HG02759 (cell line): ENCODE results near the gene MBNL2.
"Not testable (repeated sequence)": the region's sequence is repeated elsewhere in the genome, so short reads cannot be mapped to it uniquely, and the experiment has no call there.

Experiments used
- ATAC-seq: cut with Tn5 transposase; IDR thresholded peaks from one replicate; pipeline ENCODE4 v1.9.1; 2021; ENCODE audit warnings: mild to moderate bottlenecking, moderate library complexity; ENCODE audit not compliant: unreplicated experiment

Gene MBNL2

DNA sequence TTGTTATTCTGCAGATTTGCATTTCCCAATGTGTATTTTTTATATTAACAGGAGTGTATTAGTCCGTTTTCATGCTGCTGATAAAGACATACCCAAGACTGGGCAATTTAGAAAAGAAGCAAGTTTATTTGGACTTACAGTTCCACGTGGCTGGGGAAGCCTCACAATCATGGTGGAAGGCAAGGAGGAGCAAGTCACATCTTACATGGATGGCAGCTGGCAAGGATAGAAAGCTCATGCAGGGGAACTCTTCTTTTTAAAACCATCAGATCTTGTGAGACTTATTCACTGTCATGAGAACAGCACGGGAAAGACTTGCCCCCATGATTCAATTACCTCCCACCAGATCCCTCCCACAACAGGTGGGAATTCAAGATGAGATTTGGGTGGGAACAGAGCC, 14.9 kb upstream of the MBNL2 start:
- ATAC-seq: not testable (repeated sequence)

GRCh38 chr13:97211300-97211699, 10.8 kb upstream of the MBNL2 start:
- no peak for ATAC-seq

DNA sequence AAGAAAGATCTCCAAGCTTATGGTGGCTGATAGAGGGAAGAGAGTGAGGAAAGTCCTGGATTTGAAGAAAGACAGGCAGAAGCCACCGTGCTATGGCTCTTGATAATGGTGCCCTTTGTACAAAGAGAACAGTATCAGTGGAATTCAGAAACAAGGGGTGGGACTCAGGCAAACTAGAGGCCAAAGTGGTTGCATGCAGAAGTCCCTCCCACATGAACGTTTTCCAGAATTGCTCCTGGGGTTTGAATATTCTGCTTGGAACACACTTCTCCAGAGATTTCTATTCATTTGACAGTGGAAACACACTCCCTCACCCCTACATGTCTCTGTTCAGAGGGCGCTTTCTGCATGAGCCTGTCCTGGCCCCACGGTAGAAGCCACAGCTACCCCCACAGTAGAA, 10.1 kb upstream of the MBNL2 start:
- no peak for ATAC-seq

- peak; percentile 41 for ATAC-seq
These were observed 9.5 kb upstream of the MBNL2 start for GRCh38 chr13:97212601-97213040.

DNA sequence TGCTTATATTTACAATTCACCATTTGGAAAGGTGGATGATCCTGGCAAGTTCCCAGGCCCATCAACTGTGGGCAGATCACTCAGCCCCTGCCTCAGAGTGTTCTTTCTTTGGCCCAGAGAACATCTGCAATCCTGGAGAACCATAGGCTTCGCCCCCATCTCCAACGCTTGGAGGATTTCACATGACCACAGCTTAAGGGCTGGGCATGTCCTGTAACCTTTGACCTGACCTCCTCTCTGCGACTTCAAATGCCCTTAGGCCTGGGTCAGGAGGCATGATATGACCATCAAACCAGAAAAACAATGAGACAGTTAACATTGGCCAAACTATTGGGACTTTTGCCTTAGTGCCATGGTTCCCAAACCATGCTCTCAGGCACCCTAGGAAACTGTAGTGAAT, 7.2 kb upstream of the MBNL2 start:
- ATAC-seq: peak; percentile 10

- ATAC-seq: peak; percentile 51
These were observed 6.8 kb upstream of the MBNL2 start for GRCh38 chr13:97215325-97215724.

DNA sequence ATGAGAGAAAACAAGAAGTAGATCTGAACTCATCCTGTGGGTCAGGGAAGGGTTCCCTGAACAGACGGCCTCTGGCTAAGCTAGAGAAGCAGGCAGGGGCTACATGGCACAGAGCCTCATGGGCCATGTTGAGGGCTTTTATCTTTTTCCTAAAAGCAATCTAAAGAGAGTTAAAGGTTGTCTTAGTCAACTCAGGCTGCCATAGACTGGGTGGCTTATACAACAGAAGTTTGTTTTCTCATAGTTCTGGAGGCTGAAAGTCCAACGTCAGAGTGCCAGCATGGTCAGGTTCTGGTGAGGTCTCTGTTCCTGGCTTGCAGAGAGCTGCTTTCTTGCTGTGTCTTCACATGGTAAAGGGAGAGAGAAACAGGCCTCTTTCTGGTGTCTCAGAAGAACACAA, 2.9 kb upstream of the MBNL2 start:
- ATAC-seq: no peak

GRCh38 chr13:97220151-97220900, 1.8 kb upstream of the MBNL2 start:
- no peak for ATAC-seq

DNA sequence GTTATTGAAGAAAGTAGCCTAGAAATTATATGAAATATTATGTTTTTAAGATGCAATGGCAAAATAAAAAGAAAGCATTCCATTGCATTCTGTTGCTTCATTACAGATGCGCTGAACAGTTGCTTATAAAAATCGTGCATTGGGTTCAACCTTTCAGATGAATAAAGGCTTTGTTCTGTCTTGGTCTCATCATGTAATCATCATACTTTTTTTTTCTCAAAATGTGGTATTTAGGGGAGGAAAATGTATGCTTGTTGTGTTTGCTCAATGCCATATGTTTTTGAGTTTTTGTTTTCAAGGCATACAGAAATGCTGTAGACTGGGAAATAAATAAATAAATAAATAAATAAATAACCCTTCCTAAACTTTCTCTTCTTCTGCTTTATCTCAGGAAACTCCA, 1.1 kb upstream of the MBNL2 start:
- ATAC-seq: no peak

- ATAC-seq: no peak
These were observed 667 bp upstream of the MBNL2 start for GRCh38 chr13:97221466-97221865.

DNA sequence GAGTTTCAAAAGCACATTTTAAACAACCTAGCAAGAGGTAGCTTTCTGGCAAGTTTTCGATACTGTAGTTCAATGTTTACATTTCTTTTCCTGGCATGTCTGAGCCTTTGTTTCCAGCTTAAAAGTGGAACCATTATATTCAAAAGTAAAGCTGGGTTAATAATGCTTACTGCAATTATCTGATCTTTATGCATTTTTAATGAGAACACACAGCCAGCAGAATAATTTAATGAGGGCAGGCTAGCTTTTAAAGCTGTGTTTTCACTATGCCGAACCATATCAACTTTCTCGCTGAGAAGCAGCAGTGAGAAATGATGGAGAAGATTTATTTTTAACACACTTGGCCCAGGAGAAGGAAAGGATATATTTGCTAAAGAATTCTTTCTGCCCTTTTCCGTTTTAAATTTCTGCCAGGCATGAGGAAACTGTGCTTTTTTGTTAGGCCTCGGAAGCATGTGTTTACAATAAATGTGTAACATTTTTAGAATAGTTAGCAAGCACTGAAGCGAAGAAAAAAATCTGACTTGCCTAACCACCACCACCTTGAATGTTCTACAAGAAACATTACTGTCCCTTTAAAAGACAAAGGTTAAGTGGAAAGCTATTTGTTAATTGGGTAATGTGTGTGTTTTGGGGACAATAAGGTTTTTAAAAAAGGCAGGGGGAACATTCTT, 1.0 kb downstream of the MBNL2 start:
- ATAC-seq: no peak

DNA sequence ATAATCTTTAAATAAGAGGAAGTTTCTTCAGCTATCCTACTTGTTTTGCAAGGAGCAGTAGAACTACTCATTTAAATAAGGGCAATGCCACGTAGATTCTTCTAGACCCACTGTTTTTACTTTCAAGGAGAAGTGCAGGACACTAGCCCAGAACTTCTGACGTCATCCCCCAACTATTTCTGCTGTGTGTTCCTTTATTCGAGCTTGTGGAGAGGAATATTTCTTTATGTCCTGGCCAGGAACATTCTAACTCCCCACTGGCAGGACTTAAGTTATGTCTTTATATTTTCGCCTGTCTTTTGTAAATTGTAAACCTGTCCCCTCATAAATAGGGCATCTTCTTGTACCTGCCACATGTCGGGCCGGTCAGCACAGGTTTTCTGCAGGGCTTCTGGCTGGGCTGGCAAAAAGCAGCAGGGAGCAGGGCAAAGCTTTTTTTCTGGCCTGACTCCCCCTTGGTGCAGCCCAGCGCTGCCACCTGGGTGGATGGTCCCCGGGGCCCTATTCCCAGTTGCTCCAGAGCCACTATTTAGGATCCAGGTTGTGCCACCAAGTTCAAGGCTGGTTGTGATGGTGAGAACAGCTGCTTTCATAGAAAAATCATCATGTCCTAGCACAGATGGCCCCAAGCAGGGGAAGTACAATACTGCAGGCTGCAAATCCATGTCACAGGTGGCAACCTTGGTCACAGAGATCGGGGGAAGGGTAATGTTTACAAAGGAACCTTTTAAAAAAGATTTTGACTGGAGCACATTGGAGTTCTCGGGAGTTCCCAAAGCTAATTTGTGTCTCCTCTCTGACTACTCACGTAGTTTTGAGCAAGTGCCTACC, 1.8 kb downstream of the MBNL2 start:
- no peak for ATAC-seq

DNA sequence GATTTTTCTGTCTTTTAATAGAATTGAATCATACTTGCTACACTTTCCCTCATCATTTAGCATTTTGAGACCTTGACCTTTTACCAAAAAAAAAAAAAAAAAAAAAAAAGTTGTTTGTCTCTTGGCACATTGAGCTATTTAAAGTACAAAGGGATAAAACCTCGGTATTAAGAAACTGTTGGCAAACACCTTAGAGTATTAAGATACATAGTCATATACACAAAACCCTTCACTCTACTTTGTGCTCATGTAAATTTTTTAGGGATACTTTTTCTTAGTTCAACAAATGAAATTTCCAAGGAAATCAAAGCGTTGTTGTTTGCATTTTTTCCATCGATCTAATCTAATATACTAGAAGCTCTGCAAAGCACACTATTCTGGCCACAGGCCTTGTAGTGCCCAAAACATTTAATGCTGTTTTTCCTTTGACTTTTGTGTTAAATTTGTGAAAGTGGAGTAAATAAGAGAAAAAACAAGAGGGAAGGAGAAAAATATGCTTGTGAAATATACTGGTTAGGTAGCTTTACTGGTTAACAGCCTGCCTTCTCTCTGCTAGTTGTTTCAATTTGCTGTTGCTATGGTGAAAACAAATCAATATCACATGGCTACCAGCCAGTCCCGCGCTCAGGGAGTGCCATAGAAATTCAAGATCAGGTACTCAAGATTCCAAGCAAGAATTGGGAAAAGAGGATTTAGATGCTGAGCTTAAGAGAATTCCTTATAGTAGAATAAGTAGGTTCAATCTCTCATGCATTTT, 2.6 kb downstream of the MBNL2 start:
- ATAC-seq: no peak

GRCh38 chr13:97225533-97225932, 3.4 kb downstream of the MBNL2 start:
- ATAC-seq: no peak

DNA sequence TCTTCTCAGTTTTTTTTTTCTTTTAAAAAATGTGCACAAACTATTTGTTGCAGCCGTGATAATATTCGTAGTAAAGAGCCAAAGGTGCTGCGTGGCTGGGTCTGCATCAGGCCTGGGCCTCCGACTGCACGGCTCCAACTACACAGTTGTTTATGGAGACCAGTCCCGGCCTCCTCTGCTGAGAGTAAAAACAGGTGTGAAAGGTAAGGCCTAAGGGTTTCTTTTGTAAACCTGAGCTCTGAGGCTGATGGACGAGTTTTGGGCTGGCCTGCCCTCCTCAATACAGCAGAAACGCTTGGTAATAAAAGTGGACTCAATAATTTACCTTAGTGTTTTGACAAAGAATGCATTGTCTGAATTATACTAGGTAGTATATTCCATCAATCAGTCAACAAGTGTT, 3.9 kb downstream of the MBNL2 start:
- no peak for ATAC-seq

DNA sequence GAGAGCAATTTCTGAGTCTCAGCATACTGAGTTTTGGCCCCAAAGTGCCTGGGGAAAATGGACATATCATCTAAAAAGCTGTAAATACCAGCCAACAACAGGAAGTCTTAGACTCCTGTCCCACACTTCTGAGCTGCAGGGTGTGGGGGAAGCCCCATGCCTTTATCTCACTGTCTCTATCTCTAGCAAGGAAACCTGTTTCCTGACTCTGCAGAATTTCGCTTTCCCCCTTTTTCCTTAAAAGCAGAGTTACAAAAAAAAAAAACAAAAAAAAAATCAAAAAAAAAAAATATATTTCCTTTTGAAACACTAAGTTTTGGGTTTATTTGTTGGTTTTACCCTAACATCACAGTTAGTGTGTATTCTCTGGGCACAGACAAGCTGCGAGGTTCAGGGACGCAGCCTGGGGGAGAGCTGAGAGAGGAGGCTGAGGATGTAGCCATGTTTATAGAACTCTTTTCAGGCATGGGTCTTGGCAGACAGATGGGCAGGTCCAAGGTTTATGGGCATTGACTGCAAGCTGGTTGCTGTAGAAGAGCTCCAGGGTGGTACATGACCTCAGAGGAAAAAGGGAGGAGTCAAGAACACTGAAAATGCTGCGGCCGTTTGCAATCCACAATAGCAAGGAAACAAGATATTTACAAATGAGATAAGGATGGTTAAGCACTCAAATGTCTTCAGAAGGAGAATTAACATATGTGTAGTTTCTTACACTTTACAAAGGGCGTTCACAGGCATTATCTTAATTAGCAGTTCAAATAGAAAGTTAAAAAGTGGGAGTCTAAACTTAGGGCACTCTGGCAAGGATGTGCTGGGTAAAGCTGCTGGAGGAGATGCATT, 4.9 kb downstream of the MBNL2 start:
- peak; percentile 47 for ATAC-seq

- ATAC-seq: no peak
These were observed 6.9 kb downstream of the MBNL2 start for GRCh38 chr13:97228850-97229521.

DNA sequence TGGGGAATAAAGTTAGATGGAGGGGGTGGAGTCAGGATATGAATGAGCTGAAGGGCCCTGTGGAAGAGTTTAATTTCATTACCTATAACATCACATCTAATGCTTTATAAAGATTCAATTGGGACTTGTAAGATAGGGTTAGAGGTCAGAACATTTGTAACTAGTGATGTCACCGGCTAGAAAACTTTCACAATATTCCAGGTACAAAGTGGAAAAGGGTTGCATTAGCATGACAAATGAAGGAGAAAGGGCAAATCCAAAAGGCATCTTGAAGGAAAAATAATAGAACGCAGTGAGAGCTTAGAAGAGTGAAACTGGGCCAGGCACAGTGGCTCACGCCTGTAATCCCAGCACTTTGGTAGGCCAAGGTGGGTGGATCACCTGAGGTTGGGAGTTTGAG, 7.6 kb downstream of the MBNL2 start:
- no peak for ATAC-seq

- no peak for ATAC-seq
These were observed 9.1 kb downstream of the MBNL2 start for GRCh38 chr13:97231118-97231828.
